HG03575 (cell line): ENCODE results near the gene ERC2.
"Not testable (repeated sequence)": the region's sequence is repeated elsewhere in the genome, so short reads cannot be mapped to it uniquely, and the experiment has no call there.

Source experiments
- ATAC-seq: cut with Tn5 transposase; IDR thresholded peaks from one replicate; pipeline ENCODE4 v1.9.1; 2021; ENCODE audit not compliant: unreplicated experiment, insufficient number of reproducible peaks, low FRiP score; ENCODE audit errors: extremely low read depth

The ERC2 gene

DNA sequence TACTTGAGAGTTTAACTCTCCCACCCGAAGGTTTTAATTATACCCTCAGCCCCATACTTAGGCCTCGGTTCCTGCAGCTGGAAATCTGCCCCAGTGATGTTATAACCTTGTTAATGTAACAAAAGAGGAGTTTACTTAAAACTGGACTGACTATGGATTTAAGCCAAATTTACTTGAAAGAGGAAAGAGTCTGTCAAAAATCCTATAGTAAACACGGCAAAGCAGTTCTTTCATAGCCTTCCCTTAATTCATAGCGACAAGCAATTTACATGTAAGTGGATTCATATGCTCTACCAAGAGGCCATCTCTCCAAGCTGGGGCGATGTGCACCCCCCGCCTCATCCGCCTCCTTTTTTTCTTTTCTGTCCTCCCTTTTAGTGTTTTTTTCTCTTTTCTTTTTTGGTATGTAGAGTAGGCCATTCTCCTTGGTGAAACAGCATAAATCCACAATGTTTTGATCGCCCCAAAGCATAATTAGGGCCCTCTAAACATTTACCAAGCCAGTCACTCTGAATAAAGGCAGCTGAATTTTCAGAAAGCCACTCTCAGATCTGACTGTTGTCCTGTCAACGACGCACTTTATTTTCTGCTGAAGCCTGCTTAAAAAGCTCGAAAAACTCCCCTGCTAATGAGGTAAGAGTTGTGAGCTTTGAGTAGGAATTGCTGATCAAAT, 608.1 kb downstream of the ERC2 start:
- ATAC-seq = no peak

- no peak for ATAC-seq
Observed at GRCh38 chr3:55859305-55859704, 609.0 kb downstream of the ERC2 start.

DNA sequence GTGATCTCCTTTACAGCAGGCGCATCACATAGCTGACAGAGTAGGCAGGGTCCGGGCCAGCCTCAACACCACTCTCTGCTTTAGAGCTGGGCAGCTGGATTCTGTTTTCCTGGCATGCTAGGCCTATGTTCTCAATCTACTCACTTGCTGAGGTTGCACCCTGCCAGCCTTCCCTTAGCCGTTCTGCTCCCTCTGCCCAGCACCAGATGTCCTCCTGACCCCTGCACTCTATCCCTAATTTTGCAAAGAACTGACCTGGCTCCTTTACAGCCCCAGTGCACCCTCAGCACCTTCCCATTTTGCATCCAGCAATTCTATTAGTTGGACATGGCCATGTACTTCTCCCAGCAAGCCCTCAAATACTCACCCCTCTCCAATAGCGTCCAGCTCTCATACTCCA, 609.5 kb downstream of the ERC2 start:
- no peak for ATAC-seq

DNA sequence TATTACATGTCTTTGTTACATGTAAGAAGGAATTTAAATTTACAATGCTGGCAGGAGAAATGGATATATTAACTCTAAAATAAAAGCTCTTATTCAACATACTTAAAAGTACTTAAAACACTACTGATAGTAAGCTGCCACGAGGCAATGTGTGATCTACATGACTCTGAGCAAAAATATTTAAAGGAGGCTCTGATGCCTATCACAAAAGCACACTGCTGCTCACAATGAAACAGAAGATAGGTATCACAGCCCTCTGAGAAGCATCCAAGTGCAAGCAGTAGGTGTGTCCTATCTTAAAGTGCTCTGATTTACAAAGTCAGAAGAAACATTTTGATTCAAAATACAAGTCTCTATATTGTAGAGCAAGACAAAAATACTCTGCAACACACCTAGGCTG, 610.0 kb downstream of the ERC2 start:
- no peak for ATAC-seq

DNA sequence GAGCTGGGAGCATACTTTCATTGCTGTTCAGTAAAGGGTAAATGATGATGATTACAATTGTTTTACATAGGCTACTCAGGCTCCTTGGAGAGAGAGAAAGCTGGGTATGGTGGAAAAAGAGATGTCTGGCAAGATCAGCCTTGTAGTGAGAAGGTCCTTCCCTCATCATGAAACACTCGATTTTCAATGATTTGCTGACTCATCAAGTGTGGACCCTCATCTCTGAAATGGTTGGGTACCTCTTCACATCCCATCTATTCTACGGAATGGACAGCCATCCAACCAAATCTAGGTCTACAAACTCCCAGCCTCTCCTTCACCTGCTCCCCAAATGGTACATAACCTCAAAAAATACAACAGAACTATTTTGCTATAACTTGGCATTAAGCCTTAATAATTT, 610.6 kb downstream of the ERC2 start:
- no peak for ATAC-seq

DNA sequence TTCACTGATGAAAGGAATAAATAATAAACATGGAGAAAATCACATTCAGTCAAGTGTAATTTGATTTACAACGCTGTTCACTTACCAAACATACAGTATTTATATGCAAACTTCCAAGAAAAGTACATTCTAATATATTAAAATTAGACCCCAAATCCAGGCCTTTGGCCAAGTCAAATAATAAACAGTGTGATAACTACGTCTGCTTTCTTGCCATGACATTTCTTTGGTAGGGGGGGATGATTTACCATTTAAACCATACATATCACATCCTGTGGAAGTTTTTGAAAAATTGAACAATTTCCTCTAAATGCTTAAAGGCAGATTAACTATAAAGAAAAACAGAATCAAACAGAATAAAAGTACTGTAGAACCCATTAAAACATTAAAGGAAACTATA, 613.0 kb downstream of the ERC2 start:
- no peak for ATAC-seq

DNA sequence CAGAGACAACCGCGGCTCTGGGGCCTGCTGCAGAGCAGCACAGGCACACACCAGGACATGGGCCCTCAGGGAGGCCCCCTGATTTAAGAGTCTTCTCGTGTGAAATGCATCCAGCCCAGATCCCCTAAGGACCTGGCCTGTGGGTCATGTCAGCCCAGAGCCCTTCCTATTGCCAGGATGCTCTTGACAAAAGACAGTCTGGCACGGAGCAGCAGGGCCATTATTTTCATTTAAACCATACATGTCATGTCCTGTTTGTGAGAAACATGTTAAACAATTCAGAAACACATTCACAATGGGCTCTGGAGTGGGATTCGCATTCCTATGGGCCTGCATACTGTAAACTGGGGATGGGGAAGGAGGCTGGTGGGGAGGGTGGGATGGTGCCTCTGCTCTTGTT, 613.8 kb downstream of the ERC2 start:
- ATAC-seq = no peak

- ATAC-seq = no peak
Observed at GRCh38 chr3:55852326-55852725, 615.9 kb downstream of the ERC2 start.

DNA sequence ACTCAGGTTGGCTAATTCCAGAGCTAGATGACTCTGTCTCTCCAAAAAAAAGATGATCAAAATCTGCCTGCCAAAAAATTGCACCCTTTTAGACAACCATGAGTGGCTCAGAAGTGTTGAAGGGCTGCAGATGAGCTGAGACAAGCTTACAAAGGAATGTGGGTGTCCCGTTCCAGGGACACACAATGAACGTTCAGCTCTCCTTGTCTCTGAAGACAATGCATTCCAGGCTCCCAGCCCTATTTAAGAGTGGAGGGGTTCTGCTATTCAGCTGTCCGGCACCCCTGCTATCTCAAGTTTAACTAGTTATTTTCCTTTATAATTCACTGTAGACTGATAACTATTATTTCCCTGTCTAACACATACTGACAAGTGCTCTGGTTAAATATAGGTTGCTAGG, 626.1 kb downstream of the ERC2 start:
- ATAC-seq = no peak

DNA sequence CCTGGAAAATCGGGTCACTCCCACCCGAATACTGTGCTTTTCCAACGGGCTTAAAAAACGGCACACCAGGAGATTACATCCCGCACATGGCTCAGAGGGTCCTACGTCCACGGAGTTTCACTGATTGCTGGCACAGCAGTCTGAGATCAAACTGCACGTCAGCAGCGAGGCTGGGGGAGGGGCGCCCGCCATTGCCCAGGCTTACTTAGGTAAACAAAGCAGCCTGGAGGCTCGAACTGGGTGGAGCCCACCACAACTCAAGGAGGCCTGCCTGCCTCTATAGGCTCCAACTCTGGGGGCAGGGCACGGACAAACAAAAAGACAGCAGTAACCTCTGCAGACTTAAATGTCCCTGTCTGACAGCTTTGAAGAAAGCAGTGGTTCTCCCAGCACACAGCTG, 636.4 kb downstream of the ERC2 start:
- ATAC-seq = not testable (repeated sequence)

DNA sequence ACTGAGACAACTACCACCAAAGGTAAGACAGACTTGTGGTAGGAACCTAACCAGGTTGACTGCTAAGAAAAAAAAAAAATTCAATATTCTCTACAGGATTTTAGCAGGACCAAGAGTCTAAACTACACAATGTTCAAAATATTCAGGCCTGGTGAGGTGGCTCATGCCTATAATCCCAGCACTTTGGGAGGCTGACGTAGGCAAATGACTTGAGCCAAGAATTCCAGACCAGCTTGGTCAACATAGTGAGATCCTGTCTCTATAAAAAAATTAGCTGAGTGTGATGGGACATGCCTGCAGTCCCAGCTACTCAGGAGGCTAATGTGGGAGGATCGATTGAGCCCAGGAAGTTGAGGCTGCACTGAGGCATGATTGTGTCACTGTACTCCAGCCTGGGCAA, 639.6 kb downstream of the ERC2 start:
- no peak for ATAC-seq

DNA sequence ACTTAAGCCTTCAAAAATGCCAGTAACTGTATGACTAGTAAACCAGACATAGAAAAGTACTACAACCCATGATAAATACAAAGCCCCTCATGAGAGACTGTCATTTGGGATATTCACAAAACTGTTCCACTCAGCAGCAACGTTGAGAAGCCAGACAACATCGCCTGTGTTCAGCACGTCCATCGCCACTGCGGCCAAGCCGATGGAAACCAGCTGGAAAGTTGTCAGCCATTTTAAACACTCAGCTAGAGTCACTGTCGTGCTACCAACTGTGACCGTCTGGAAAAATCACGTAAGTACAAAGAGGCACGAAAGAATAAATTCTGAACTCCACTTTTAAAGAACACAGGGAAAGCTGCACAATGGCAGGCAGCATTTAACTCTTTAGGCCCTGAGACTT, 640.5 kb downstream of the ERC2 start:
- no peak for ATAC-seq

GRCh38 chr3:55826731-55827496, 641.4 kb downstream of the ERC2 start:
- no peak for ATAC-seq

DNA sequence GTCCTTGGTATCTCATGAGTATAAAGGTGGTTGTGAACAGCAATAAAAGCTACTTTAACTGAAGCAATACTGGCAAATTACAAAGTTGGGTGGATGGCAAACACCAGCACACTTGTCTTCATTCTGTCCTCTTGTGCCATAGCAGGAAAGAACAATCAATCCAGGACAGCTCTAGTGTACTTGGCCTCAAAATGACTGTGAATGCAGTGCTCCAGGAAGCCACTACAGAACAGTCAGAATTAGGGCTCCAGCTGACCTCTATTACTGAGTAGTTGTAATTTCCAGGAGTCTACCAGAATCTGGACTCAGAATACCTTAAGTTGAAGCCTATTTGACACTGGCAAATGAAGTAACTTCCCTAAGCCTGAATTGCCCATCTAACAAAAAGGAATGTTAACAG, 642.2 kb downstream of the ERC2 start:
- ATAC-seq = no peak

DNA sequence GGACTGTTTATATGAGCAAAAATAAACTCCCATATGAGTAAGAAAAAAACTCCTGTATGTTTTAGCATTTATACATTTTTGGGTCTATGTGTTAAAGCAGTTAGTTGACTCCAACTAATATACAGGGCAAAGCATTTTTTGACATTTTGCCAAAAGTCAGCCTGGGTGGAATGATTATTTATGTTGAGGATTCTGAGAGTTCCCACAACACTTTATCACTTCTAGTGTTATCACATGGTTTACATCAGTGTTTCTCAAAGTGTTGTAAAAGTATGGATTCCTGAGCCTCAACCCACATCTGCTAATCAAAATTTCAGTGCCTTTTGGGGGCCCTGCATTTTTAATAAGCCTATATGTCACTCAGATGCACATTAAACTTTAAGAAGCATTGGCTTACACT, 643.9 kb downstream of the ERC2 start:
- ATAC-seq = no peak

DNA sequence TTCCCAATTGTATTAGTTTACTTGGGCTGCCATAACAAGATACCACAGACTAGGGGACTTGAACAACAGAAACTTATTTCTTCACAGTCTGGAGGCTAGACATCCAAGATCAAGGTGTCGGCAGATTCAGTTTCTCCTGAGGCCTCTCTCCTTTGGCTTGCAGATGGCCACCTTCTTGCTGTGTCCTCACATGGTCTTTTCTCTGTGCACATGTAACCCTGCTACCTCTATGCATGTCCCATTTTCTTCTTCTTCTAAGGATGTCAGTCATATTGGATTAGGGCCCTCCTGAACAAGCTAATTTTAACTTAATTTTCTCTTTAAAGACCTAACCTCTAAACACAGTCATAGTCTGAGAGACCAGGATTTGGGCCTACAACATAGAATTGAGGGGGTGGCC, 644.4 kb downstream of the ERC2 start:
- ATAC-seq = no peak

- no peak for ATAC-seq
Observed at GRCh38 chr3:55823001-55823400, 645.3 kb downstream of the ERC2 start.

DNA sequence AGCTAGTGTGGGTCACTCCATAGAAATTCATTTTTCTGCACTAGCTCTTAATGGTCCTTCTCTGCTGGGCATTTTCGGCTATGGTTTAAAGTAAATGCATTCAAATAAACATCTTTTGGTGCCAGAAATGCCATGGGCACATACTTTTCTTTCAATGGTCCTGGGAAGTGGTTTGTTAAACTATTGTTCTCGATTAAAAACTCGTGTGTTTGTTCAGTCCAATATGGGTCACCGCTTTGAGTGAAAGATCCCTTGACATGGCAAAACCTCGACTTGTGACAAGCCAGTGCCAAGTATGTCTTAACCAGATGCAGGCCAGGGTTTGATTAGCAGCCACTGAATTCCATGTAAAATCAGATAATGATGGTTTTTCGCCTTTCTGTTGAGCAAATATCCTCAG, 649.3 kb downstream of the ERC2 start:
- ATAC-seq = no peak

DNA sequence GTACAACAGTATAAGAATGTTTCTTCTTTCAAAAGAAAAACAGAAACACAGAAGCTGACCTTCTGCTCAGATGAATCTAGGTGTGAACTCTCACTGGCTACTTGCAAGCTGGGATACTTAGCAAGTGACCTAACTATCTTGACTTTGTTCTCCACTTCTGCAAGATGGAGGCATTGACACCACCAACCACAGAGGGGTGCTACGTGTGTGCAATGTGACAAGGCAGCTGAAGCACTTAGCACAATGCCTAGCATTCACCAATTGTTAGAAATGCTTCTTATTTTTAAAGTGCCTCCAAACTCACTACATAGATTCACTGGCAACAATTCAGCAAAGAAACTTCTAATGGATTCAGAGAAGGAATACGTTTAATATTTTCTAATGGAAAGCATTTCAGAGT, 649.8 kb downstream of the ERC2 start:
- ATAC-seq = no peak

DNA sequence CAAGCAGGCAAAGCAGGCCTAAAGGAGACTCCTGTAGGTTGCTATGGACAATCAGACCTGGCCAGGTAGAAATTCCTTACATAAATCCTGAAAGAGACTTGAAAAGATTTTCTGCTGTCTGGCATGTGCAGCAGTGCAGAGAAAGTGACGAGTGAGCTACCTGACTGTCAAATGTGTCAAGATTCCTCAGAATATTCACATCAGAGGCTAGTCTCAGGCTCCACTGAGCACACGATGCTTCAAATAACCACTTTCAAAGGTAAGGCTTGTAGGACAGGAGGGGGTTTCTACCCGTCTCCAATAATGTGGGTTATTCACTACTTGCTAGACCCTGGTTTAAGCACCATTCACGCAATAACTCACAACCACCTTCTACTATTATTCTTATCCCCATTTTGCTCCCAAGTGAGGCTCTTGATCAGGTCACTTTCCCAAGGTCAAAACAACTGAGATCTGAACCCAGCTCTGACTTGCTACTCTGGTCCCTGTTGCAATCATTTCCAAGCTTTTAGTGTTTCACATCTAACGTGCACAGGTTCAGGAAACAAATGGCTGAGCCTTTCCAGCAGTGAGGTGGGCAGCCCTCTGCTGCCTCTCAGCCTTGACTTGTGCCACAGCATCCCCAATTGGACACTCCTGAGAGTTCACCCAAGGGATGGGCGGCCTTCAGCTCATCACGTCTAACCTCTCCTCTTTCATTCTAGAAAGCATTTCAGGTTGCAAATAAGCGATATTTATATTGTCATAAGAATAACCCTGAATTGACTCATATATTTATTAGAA, 651.3 kb downstream of the ERC2 start:
- ATAC-seq = no peak
